Stimulated activated CD8-positive, alpha-beta memory T cell treated with anti-CD3 and anti-CD28 coated beads, Interleukin-2, amount 100 ng/mL, for 1 hour (primary cell): ENCODE measurements around the gene SIN3A.
"Not testable (repeated sequence)": the region's sequence is repeated elsewhere in the genome, so short reads cannot be mapped to it uniquely, and the experiment has no call there.

Experiments used
- DNase-seq, 2 donors: peaks; one replicate each; pipeline ENCODE4 v3.0.0-alpha.2; 2020; ENCODE audit warnings: low read depth in 2 of 2

Gene SIN3A

DNA sequence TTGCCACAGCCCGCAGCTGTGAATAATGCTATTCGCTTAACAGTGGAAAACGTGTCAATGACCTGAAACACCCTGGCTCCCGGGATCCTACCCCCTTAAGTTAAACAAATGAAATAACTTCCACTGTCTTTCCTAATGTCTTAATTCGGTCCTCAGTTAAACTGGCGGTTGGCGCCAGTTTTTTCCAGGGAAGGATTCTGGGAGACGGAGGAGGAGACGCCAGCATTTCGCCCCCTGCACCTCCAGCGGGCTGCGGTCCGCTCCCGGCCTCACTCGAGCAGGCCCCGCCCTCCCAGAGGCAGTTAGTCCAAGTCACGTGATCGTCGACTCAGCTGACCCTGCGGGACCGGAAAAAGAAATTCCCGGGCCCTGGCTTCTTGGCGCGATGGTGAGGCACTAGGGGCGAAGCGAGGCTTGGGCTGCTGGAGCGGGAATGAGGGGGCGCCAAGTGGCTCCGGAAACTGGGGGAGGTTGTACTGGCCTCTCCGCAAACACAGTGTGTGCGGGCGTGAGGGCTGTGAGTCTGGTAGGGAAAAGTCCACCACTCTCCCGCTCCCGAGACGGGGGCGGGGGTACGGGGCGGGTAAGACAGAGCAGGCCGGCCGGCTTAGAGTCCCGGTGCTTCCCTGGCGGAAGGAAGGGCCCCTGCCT, 115.7 kb downstream of the SIN3A start, which contains the start of gene COMMD4:
Gene COMMD4, plus strand, starts transcription at position 359 of the 651 bp plus-strand sequence. Its CDS starts 27 bp downstream, at position 386.
- DNase-seq = peak; percentile 33 to 50

DNA sequence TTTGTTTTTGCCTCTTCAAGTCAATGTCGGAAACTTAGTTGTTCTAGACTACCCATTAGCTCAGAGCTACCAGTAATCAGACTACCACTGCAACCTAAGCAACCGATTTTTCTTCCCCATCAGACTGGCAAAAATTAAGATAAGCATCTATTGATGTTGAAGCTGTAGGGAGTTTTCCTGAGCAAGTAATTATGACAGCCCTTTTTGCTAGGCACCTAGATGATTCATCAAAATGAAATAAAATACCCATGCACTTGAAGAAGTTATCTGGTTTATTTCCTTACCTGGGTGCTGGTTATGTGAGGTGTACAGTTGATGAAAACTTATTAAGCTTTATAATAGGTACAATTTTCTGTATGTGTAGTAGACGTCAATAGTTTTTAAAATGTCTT, 116.2 kb downstream of the SIN3A start:
- DNase-seq = no peak

DNA sequence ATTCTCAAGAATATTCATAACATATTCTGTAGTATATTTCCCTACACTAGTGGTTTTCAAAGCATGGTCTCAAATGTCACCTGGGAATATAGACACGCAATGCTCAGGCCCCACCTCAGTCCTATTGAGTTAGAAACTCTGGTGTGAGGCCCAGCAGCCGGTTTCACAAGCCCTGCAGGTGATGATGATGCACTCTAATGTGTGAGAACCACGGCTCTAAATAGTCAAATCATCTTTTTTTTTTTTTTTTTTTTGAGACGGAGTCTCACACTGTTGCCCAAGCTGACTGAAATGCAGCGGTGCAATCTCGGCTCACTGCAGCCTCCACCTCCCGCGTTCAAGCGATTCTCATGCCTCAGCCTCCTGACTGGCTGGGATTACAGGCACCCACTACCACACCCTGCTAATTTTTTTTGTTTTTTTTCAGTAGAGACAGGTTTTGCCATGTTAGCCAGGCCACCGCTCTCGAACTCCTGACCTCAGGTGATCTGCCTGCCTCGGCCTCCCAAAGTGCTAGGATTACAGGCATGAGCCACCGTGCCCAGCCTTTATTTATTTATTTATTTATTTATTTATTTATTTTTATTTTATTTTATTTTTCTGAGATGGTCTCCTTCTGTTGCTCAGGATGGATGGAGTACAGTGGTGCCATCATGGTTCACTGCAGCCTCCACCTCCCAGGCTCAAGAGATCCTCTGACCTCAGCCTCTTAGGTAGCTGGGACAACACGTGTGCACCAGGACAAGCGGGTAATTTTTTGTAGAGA, 117.7 kb downstream of the SIN3A start:
- not testable (repeated sequence) for DNase-seq

DNA sequence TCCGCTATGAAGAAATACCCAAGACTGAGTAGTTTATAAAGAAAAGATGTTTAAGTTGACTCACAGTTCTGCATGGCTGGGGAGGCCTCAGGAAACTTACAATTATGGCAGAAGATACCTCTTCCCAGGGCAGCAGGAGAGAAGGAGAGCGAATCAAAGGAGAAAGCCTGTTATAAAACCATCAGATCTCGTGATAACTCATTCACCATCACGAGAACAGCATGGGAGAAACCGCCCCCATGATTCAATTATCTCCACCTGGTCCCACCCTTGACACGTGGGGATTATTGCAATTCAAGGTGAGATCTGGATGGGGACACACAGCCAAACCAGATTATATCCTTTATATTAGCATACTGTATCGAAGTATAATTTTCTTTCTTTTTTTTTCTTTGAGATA, 119.4 kb downstream of the SIN3A start:
- not testable (repeated sequence) for DNase-seq

DNA sequence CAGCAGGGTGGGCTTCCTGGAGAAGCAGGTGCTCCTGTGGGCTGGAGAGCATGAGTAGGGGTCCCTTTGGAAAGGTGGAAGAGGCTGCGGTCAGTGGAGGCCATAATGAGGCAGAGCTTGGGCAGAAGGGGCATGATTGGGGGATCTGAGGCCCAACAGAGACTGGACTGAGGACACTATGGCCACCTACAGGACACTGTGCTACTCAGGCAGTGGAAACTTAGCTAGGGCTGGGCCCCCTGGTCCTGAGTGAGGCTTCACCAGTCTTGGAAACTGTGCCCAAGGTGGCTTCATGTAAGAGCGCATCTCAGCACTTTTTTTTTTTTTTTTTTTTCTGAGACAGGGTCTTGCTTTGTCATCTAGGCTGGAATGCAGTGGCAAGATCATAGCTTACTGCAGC, 121.9 kb downstream of the SIN3A start:
- DNase-seq = no peak

DNA sequence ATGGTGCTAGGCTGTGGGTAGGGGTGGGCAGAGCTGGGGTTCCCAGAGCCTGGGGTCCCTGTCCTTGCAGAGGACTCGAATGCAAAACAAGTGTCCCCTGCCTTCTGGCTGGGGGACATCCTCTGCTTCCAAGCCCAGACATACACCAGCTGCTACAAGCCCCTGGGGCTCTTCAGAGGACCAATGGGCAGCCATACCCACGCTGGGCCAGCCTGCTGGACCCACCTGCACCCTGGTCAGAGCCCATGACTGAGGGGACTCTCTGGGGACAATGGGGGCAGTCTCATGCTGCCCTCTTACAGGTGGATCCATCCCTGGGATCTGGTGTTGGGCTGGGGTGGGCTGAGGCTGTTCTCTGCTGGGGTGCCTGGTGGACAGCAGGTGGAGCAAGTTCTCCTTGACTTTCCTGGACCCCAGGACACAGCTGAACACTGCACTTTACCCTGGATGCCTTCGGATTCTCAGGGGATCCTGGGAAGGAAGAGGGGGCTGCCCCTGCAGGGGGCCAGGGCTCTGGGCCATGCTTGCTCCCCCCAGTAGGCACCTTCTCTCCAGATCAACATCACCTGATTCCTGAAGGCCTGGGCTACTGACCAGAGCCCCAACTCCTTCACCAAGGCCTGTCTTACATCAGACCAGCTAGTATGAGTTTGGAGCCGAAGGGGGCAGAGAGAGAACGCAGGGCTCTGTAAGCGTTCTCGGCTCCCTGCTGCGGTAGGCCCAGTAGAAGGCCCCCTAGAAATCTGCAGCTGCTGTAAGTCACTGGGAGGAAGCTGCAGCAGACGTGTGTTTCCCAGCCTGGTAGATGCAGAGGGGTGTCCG, 122.8 kb downstream of the SIN3A start:
- no peak for DNase-seq

DNA sequence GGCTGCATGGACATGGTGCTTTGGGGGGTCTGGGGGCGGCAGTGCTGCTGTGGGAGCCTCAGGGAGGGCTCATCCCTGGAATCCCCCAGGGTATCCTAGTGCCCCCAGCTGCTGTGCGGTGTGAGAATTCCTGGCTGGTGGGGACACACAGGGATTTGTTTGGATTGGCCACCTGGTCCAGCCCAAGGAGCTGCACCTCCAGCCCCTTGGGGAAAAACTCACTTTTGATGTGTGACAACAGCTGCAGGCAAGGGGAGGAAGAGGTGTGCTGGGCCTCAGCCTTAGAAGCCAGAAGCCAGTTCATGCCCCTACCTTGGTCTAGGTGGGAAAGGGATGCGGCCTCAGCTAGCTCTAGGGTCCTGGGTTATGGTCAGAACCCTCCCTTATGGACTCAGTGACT, 124.0 kb downstream of the SIN3A start:
- no peak for DNase-seq

DNA sequence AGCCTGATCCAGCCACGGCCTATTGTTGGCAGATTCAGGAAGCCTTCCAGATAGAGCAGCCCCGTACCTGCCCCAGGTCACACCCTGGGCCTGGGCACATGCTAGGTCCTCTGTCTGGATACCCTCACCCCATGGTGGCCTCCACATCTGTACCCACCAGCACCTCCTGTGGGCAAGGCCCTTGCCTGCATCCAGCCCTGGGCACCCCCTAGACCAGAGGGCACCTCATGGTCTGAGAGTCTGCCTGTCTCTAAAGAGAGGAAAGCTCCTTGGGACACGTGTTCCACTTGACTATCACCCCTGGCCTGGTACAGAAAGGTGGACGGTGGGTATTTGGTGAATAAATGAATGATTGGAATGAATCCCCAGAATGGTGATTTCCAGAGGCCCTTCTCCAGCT, 124.5 kb downstream of the SIN3A start:
- DNase-seq = no peak

DNA sequence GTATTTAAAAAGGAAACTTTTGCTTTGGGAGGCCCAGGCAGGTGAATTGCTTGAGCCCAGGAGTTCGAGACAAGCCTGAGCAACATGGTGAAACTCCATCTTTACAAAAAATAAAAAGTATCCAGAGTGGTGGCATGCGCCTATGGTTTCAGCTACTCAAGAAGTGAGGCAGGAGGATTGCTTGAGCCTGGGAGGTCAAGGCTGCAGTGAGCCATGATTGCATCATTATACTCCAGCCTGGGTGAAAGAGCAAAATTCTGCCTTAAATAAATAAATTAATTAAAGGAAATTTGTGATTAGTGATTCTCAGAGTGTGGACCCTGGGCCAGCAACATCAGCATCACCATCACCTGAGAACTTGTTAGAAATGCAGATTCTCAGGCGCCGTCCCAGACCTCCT, 125.6 kb downstream of the SIN3A start:
- DNase-seq = no peak

DNA sequence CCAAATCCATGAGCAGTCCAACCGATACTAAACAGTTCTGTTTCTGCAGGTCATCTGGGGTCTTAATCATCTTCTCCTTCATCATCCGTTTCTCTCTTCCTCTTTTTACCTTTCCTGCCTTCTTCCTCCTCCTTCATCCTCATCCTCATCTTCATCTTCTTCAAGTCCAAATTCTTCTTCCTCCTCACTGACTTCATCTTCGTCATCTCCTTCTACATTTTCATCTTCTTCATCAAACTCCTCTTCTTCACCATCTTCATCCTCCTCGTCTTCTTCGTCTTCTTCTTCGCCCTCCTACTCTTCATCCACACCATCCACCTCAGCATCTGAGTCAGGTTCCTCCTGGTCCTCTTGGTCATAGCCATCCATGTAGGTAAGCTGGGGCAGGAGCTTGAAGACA, 129.8 kb downstream of the SIN3A start:
- no peak for DNase-seq
